GM23338 (cell line): ENCODE data around the gene NAPG.
A peak's percentile ranks its signal among the peaks of the same experiment; 100 is the strongest.

Experiments used
- CREB1 ChIP-seq: fragments of 250-450 bp; sonication (Bioruptor Pico); IDR thresholded peaks from 2 replicates; pipeline ENCODE4 v1.5.0; 2020; ENCODE audit warnings: low read depth, mild to moderate bottlenecking, moderate library complexity
- EZH2 ChIP-seq: fragments of 200-600 bp; sonication (generic); IDR thresholded peaks from one replicate; pipeline ENCODE4 v1.8.0; 2017; ENCODE audit warnings: antibody characterized with exemption, mild to moderate bottlenecking, low read depth; ENCODE audit not compliant: unreplicated experiment
- EZH2phosphoT487 ChIP-seq: fragments of 200-600 bp; sonication (generic); IDR thresholded peaks from one replicate; pipeline ENCODE4 v1.8.1; 2018; ENCODE audit warnings: antibody characterized with exemption; ENCODE audit not compliant: unreplicated experiment
- JUNB ChIP-seq: IDR thresholded peaks from one replicate; pipeline ENCODE4 v1.6.1; 2016; ENCODE audit warnings: antibody characterized with exemption; ENCODE audit not compliant: unreplicated experiment
- NANOG ChIP-seq: IDR thresholded peaks from 2 replicates; pipeline ENCODE4 v1.6.1; 2016; ENCODE audit warnings: antibody characterized with exemption, borderline replicate concordance
- POLR2AphosphoS5 ChIP-seq: IDR thresholded peaks from 2 replicates; pipeline ENCODE4 v1.6.1; 2016; ENCODE audit warnings: antibody characterized with exemption, low read depth
- STAT1 ChIP-seq: IDR thresholded peaks from one replicate; pipeline ENCODE4 v1.6.1; 2016; ENCODE audit warnings: antibody characterized with exemption; ENCODE audit not compliant: unreplicated experiment
- ZNF114 ChIP-seq: fragments of 250-450 bp; sonication (Bioruptor Pico); IDR thresholded peaks from 2 replicates; pipeline ENCODE4 v1.5.0; 2020; ENCODE audit warnings: mild to moderate bottlenecking, moderate library complexity
- ZNF331 ChIP-seq: fragments of 250-450 bp; sonication (Bioruptor Pico); IDR thresholded peaks from 2 replicates; pipeline ENCODE4 v1.5.0; 2020; ENCODE audit warnings: low read depth, mild to moderate bottlenecking, moderate library complexity
- TF ChIP-seq, protein P1 (sequence below), 2 experiments: fragments of 200-600 bp in 1 of 2; sonication (generic) in 1 of 2; conservative IDR thresholded peaks; 2 replicates each; pipeline versions ENCODE4 v1.5.1 to v1.6.1; 2016 to 2017; ENCODE audit warnings: antibody characterized with exemption in 2 of 2, low read depth in 2 of 2, mild to moderate bottlenecking in 2 of 2, moderate library complexity in 1 of 2
- TF ChIP-seq, protein P2 (sequence below): IDR thresholded peaks from one replicate; pipeline ENCODE4 v1.6.1; 2018; ENCODE audit warnings: antibody characterized with exemption; ENCODE audit not compliant: unreplicated experiment
- TF ChIP-seq, protein P3 (sequence below): IDR thresholded peaks from 2 replicates; pipeline ENCODE4 v1.6.1; 2016; ENCODE audit warnings: antibody characterized with exemption
- TF ChIP-seq, protein P4 (sequence below): fragments of 250-450 bp; sonication (Bioruptor Pico); IDR thresholded peaks from 2 replicates; pipeline ENCODE4 v1.5.0; 2020; ENCODE audit warnings: mild to moderate bottlenecking, moderate library complexity

GRCh38 chr18:10560452-10561045 lies 34.7 kb downstream of the NAPG start:
- TF ChIP-seq POLR2AphosphoS5 (no peak), EZH2phosphoT487 (no peak), EZH2 (no peak), STAT1 (no peak), NANOG (no peak), CREB1 (no peak), JUNB (no peak), ZNF331 (CRISPR knock-in tag) (no peak), ZNF114 (no peak)
- TF ChIP-seq, protein P1, sequence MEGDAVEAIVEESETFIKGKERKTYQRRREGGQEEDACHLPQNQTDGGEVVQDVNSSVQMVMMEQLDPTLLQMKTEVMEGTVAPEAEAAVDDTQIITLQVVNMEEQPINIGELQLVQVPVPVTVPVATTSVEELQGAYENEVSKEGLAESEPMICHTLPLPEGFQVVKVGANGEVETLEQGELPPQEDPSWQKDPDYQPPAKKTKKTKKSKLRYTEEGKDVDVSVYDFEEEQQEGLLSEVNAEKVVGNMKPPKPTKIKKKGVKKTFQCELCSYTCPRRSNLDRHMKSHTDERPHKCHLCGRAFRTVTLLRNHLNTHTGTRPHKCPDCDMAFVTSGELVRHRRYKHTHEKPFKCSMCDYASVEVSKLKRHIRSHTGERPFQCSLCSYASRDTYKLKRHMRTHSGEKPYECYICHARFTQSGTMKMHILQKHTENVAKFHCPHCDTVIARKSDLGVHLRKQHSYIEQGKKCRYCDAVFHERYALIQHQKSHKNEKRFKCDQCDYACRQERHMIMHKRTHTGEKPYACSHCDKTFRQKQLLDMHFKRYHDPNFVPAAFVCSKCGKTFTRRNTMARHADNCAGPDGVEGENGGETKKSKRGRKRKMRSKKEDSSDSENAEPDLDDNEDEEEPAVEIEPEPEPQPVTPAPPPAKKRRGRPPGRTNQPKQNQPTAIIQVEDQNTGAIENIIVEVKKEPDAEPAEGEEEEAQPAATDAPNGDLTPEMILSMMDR (conservative IDR thresholded peaks at IDR 0.05; ENCODE audit: low read depth in 2 of 2): peak; percentile 76 to 82
- TF ChIP-seq, protein P2, sequence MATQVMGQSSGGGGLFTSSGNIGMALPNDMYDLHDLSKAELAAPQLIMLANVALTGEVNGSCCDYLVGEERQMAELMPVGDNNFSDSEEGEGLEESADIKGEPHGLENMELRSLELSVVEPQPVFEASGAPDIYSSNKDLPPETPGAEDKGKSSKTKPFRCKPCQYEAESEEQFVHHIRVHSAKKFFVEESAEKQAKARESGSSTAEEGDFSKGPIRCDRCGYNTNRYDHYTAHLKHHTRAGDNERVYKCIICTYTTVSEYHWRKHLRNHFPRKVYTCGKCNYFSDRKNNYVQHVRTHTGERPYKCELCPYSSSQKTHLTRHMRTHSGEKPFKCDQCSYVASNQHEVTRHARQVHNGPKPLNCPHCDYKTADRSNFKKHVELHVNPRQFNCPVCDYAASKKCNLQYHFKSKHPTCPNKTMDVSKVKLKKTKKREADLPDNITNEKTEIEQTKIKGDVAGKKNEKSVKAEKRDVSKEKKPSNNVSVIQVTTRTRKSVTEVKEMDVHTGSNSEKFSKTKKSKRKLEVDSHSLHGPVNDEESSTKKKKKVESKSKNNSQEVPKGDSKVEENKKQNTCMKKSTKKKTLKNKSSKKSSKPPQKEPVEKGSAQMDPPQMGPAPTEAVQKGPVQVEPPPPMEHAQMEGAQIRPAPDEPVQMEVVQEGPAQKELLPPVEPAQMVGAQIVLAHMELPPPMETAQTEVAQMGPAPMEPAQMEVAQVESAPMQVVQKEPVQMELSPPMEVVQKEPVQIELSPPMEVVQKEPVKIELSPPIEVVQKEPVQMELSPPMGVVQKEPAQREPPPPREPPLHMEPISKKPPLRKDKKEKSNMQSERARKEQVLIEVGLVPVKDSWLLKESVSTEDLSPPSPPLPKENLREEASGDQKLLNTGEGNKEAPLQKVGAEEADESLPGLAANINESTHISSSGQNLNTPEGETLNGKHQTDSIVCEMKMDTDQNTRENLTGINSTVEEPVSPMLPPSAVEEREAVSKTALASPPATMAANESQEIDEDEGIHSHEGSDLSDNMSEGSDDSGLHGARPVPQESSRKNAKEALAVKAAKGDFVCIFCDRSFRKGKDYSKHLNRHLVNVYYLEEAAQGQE: no peak
- TF ChIP-seq, protein P3, sequence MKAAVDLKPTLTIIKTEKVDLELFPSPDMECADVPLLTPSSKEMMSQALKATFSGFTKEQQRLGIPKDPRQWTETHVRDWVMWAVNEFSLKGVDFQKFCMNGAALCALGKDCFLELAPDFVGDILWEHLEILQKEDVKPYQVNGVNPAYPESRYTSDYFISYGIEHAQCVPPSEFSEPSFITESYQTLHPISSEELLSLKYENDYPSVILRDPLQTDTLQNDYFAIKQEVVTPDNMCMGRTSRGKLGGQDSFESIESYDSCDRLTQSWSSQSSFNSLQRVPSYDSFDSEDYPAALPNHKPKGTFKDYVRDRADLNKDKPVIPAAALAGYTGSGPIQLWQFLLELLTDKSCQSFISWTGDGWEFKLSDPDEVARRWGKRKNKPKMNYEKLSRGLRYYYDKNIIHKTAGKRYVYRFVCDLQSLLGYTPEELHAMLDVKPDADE: no peak
- TF ChIP-seq, protein P4, sequence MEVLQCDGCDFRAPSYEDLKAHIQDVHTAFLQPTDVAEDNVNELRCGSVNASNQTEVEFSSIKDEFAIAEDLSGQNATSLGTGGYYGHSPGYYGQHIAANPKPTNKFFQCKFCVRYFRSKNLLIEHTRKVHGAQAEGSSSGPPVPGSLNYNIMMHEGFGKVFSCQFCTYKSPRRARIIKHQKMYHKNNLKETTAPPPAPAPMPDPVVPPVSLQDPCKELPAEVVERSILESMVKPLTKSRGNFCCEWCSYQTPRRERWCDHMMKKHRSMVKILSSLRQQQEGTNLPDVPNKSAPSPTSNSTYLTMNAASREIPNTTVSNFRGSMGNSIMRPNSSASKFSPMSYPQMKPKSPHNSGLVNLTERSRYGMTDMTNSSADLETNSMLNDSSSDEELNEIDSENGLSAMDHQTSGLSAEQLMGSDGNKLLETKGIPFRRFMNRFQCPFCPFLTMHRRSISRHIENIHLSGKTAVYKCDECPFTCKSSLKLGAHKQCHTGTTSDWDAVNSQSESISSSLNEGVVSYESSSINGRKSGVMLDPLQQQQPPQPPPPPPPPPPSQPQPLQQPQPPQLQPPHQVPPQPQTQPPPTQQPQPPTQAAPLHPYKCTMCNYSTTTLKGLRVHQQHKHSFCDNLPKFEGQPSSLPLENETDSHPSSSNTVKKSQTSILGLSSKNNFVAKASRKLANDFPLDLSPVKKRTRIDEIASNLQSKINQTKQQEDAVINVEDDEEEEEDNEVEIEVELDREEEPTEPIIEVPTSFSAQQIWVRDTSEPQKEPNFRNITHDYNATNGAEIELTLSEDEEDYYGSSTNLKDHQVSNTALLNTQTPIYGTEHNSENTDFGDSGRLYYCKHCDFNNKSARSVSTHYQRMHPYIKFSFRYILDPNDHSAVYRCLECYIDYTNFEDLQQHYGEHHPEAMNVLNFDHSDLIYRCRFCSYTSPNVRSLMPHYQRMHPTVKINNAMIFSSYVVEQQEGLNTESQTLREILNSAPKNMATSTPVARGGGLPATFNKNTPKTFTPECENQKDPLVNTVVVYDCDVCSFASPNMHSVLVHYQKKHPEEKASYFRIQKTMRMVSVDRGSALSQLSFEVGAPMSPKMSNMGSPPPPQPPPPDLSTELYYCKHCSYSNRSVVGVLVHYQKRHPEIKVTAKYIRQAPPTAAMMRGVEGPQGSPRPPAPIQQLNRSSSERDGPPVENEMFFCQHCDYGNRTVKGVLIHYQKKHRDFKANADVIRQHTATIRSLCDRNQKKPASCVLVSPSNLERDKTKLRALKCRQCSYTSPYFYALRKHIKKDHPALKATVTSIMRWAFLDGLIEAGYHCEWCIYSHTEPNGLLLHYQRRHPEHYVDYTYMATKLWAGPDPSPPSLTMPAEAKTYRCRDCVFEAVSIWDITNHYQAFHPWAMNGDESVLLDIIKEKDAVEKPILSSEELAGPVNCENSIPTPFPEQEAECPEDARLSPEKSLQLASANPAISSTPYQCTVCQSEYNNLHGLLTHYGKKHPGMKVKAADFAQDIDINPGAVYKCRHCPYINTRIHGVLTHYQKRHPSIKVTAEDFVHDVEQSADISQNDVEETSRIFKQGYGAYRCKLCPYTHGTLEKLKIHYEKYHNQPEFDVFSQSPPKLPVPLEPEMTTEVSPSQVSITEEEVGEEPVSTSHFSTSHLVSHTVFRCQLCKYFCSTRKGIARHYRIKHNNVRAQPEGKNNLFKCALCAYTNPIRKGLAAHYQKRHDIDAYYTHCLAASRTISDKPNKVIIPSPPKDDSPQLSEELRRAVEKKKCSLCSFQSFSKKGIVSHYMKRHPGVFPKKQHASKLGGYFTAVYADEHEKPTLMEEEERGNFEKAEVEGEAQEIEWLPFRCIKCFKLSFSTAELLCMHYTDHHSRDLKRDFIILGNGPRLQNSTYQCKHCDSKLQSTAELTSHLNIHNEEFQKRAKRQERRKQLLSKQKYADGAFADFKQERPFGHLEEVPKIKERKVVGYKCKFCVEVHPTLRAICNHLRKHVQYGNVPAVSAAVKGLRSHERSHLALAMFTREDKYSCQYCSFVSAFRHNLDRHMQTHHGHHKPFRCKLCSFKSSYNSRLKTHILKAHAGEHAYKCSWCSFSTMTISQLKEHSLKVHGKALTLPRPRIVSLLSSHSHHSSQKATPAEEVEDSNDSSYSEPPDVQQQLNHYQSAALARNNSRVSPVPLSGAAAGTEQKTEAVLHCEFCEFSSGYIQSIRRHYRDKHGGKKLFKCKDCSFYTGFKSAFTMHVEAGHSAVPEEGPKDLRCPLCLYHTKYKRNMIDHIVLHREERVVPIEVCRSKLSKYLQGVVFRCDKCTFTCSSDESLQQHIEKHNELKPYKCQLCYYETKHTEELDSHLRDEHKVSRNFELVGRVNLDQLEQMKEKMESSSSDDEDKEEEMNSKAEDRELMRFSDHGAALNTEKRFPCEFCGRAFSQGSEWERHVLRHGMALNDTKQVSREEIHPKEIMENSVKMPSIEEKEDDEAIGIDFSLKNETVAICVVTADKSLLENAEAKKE: no peak
